GM19397 (cell line): ENCODE data around the gene LGALS9.
A peak's percentile ranks its signal among the peaks of the same experiment; 100 is the strongest.
"Not testable (repeated sequence)": the region's sequence is repeated elsewhere in the genome, so short reads cannot be mapped to it uniquely, and the experiment has no call there.

Experiments used
- ATAC-seq: cut with Tn5 transposase; IDR thresholded peaks from one replicate; pipeline ENCODE4 v1.9.1; 2021; ENCODE audit warnings: mild to moderate bottlenecking, moderate library complexity; ENCODE audit not compliant: unreplicated experiment

The LGALS9 gene

GRCh38 chr17:27625856-27626255 lies 5.1 kb upstream of the LGALS9 start:
- no peak for ATAC-seq

GRCh38 chr17:27627514-27627913 lies 3.5 kb upstream of the LGALS9 start:
- ATAC-seq = no peak

GRCh38 chr17:27628376-27628775 lies 2.6 kb upstream of the LGALS9 start:
- no peak for ATAC-seq

DNA sequence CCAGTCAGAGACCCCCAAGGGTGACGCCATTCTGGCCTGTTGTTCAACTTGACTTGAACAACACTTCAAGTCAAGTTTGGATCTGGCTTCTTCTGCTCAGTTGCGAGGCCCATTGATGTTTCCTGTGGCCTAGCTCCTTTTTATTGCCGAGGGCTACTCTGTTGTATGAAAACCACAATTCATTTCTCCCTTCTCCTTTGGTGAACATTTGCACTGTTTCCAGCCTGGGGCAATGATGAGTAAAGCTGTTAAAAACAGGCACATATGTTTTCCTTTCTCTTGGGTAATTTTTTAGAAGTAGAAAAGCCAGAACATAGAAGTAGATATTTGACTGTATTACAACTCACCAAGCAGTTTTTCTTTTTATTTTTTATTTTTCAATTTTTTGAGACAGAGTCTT lies 1.7 kb upstream of the LGALS9 start:
- ATAC-seq = not testable (repeated sequence)

DNA sequence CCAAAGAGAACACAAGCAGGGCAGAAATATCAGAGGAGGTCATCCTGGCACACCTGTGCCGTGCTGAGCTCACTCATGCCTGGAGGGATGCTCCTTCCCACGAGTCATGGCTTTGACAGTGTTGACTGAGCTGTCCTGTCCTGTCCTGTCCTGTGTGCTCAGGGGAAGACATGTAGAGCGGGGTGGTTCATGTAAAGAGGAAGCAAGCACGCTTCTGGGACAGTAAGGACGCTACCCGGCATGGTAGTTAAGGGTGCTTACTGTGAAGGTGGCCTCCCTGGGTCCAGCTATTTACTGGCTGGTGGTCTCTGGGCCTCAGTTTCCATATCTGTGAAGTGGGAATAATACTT lies 398 bp downstream of the LGALS9 start:
- peak; percentile 26 for ATAC-seq

DNA sequence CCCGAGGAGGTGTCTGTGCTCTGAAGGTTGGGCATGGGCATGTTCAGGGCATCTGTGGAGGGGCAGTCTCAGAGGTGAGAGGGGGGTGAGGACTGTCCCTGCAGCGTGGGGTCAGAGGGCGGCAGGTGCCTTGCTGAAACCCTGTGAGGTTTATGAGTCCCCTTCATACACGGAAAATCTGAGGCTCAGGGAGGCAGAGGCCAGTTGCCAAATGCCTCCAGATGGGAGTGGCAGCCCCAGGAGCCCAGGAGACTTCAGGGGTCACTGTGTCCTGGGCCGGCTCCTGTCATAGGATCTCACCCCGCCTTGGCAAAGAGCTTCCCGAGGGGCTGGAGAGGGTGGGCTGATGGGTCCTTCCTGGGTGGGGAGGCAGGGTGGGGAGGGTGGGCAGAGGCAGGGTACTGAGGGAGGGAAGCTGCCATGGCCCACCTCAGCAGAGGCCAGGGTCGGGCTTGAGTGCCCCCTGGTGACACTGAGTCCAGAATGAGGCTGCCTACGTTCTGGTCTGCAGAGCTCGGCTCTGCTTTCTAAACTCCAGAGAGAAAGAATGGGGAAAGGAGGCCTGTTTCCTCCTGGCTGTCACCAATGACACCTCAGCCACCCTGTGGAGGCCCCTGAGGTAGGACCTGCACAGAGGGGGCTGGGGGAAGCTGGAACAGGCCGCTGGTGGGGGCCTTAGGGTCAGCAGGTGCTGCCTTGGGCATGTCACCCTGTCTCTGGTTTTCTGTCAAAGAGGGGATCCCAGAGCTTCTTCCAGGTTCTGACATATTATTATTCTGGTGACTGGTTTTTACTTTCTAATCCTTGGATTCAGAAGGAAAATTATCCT lies 1.1 kb downstream of the LGALS9 start:
- no peak for ATAC-seq

DNA sequence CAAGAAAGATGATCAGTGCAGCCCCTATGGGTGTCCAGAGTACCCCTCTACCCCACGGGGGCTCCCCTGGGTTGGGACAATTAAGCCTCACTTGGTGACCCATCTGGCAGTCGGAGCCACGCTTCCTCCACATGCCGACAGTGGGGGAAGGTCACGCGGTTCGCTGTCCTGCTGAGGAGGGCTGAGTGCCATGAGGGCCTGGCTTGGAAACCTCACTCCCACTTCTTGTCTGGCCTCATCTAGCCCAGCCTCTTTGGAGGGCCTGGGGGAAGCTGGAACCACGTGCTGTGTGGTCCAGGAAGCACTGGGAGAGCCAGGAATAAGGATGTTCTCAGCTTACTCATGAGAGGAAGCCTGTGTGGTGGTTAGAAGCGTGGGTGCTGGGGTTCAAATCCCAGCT lies 1.8 kb downstream of the LGALS9 start:
- not testable (repeated sequence) for ATAC-seq

DNA sequence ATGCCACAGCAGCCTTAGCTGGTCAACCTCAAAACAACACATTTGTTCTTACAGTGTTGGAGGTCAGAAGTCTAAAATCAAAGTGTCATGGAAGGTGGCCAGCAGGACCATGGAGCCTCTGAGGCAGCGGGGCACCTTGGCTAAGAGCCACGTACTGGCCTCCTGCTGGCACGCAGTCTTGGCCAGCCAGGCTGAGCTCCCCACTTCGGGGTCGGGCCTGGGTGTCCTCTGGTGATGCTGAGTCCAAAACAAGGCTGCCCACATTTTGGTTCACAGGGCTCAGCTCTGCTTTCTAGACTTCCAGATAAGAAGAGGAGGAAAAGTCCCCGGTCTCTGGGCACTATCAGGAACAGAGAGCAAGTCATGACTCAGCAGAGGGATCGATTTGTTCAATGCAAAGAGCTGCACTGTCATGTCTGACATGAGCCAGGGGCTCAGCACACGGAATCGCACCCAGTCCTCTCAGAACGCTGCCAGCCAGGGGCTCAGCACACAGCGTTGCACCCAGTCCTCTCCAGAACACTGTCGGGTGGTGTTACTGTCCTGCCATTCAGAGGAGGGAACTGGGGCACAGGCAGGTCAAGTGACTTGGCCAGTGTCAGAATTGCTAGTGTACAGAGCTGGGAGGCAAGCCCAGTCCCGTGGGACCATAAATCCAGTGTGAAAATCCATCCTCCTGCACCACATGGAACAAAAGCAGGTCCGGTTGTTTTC lies 2.5 kb downstream of the LGALS9 start:
- ATAC-seq = no peak

DNA sequence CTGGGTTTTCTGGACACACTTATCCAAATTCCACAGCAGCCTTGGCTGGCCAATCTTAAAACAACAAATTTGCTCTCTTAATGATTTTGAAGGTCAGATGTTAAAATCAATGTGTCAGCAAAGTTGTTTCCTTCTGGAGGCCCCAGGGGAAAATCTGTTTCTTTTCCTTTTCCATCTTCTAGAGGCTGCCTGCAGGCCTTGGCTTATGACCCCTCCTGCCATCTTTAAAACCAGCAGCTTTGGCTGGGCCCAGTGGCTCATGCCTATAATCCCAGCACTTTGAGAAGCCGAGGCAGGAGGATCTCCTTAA lies 3.0 kb downstream of the LGALS9 start:
- no peak for ATAC-seq

- no peak for ATAC-seq
These were observed 3.8 kb downstream of the LGALS9 start for GRCh38 chr17:27634776-27635175.

DNA sequence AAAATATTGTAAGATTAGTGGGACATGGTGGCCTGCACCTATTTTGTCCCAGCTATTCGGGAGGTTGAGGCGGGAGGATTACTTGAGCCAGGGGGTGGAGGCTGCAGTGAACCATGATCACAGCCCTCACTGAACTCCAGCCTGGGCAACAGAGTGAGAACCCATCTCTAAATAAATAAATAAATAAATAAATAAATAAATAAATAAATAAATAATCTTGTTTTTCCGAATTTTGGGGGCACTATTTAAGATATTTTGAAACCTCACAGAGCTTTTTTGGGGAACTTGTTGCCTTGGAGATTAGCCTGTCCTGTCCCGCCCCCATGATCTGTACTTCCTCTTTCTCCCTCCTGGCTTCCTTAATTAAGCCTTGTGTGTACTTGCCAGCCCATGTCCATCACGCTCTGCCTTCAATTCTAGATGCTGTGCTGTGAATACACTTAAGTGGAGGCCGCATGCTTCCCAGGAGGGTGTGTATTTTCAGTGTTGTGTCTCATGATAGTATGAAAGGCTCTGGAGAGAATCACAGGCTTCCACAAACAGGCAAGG lies 4.4 kb downstream of the LGALS9 start:
- no peak for ATAC-seq

DNA sequence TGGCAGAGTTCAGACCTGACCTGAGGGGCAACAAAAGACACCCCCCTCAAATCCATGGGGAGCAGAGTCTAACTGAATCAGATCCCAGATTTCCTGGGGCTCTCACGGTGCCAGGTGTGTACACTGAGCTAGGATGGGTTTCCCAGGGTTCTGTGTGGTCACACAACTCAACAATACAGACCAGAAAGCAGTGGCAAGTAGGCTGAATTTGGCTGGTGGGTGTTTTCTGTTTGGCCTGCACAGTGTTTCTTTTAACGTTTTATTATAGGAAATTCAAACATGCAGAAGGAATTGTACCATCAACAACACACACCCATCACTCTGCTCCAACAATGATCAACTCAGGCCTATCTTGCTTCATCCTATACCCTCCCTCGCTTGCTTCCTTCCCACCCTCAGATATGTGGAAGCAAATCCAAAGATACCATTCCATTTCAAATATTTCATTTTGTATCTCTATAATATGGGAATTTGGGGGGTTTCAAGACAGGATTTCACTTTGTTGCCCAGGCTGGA lies 5.1 kb downstream of the LGALS9 start:
- ATAC-seq = not testable (repeated sequence)

- not testable (repeated sequence) for ATAC-seq
These were observed 6.8 kb downstream of the LGALS9 start for GRCh38 chr17:27637818-27638217.

DNA sequence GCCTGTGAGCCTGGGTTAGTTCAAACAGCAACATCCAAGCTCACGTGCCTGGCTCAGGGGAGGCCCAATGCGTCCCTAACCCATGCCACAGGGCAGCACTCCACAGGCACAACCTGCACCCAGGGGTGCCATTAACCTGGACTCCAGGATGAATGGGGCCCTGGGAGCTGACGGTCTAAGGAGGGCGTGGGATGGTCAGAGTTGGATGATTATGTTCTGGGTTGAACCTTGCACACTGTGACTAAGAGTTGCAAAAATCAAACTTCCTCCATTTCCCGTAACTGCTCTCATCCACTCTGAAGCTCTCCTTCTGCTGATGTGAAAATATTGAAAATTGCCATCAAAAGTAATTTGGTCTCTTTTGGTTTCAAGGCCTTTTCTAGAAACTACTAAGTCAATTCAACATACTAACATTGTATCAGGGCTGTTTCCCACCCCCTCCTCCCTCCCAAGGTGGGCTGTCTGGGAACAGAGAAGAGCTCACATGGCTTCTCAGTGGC lies 7.5 kb downstream of the LGALS9 start:
- not testable (repeated sequence) for ATAC-seq

DNA sequence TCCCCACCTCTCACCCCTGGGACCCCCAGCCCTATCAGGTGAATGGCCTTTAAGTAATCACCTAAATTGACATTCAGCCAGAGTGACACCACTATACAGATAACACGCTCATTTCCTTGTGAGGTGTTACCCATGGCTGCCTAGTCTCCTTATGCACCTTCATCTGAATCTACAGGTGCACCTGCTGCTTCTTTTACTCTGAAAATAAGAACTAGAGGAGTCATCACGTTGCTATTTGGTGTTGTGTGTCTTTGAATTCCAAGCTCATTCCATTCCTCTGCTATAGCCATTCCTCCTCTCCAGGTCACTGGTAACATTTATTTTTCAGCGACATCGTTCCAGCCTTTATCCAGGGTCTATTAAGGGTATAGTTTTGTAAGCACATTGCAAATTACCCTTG lies 9.8 kb downstream of the LGALS9 start:
- ATAC-seq = no peak

- ATAC-seq = no peak
These were observed 13.6 kb downstream of the LGALS9 start for GRCh38 chr17:27644586-27644985.

DNA sequence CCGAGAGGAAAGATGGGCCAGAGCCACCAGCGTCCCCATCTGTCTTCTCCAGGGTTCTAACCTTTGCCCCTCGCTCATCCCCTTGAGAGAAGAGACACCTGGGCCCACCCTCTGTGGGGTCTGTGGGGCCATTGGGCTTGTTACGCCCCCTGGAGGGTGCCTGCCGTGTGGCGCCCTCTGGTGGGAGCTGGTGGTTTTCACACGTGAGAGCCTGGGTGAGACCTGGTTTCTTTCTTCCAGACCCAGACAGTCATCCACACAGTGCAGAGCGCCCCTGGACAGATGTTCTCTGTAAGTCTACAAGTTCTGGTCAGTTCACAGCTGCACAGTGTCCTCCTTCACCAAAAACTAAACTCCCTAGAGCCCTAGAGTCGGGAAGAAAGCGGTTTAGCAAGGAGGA lies 14.6 kb downstream of the LGALS9 start:
- ATAC-seq = not testable (repeated sequence)

- no peak for ATAC-seq
These were observed 15.2 kb downstream of the LGALS9 start for GRCh38 chr17:27646232-27646631.

DNA sequence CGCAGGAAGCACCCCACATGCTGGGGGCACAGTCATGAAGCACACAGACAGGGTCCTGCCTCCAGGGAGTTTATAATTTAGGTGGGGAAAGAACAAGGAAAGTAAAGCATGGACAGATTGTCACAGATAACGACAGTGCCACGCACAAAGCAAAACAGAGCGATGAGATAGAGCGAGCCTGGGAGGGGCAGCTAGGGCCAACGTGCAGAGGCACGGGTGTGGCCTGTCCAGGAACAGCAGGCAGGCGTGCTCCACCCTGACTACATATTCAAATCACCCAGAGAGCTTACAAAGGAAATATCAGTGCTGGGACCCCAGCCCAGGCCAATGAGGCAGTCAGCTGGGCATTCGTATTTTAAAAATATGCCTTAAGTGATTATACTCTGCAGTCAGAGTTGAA lies 16.8 kb downstream of the LGALS9 start:
- ATAC-seq = no peak

GRCh38 chr17:27649111-27649571 lies 18.2 kb downstream of the LGALS9 start:
- ATAC-seq = not testable (repeated sequence)

- no peak for ATAC-seq
These were observed 18.9 kb downstream of the LGALS9 start for GRCh38 chr17:27649929-27650328.

DNA sequence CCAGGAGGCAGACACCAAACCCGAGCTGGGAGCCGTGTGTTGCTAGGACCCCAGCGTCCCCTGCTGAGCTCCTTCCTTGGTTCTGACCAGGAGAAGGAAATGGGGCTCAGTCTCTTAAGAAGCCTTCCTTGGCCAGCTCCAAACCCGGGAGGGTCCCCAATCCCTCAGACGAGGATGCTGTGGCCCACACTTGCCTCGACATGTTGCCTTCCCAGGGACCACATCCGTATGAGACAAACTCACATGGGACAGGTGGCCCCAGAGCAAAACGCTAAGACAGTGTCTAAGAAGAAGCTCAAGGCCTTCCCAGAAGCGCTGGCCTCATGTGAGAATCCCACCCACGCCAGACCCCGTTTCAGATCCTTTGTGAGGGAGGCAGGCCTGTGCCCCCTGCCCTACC lies 19.8 kb downstream of the LGALS9 start:
- ATAC-seq = no peak
